Sigmoid colon (tissue), 3 donors: ENCODE measurements around the gene OR2A12.

Experiments
- POLR2A ChIP-seq, 2 donors: fragments of 450-650 bp; IDR thresholded peaks; one replicate each; pipeline ENCODE4 v1.6.1; 2016; ENCODE audit warnings: antibody characterized with exemption in 2 of 2, mild to moderate bottlenecking in 2 of 2, moderate library complexity in 2 of 2
- TF ChIP-seq, protein P1 (sequence below), 4 experiments: fragments of 450-650 bp in 3 of 4; fragments of 200-600 bp in 1 of 4; IDR thresholded peaks; one replicate each; pipeline ENCODE4 v1.5.1; 2016 to 2019; ENCODE audit warnings: antibody characterized with exemption in 4 of 4, mild to moderate bottlenecking in 3 of 4, moderate library complexity in 2 of 4

DNA sequence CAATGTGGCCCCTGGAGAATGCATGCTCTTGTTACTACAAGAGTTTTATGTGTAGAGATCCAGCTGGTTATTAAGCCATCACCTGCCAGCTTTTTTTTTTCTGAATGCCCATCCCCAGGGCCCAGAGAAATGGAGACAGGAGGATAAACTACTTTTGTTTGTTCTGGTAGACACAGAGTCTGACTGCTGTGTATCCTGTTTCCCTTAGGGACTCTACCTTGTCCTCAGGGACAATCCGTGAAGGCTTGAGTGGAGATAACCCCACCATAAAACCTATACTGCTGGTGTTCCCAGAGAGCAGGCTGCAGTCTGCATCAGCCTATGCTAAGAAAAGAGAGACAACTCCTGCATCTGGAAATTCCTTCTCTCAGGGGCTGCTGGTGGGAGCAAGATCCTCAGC, 37.4 kb upstream of the OR2A12 start, which contains the start of gene OR2A5:
- no peak for TF ChIP-seq POLR2A (IDR thresholded peaks at IDR 0.05)
- TF ChIP-seq, protein P1, sequence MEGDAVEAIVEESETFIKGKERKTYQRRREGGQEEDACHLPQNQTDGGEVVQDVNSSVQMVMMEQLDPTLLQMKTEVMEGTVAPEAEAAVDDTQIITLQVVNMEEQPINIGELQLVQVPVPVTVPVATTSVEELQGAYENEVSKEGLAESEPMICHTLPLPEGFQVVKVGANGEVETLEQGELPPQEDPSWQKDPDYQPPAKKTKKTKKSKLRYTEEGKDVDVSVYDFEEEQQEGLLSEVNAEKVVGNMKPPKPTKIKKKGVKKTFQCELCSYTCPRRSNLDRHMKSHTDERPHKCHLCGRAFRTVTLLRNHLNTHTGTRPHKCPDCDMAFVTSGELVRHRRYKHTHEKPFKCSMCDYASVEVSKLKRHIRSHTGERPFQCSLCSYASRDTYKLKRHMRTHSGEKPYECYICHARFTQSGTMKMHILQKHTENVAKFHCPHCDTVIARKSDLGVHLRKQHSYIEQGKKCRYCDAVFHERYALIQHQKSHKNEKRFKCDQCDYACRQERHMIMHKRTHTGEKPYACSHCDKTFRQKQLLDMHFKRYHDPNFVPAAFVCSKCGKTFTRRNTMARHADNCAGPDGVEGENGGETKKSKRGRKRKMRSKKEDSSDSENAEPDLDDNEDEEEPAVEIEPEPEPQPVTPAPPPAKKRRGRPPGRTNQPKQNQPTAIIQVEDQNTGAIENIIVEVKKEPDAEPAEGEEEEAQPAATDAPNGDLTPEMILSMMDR (IDR thresholded peaks at IDR 0.05): no peak
